ENCODE results near the gene TNFSF4. TPM values are rescaled to one million over a fixed set of nuclear protein-coding genes. Genes with fewer than 3 reads are reported as not detected.

Gene TNFSF4, protein sequence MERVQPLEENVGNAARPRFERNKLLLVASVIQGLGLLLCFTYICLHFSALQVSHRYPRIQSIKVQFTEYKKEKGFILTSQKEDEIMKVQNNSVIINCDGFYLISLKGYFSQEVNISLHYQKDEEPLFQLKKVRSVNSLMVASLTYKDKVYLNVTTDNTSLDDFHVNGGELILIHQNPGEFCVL
- 1.7 TPM for polyA plus RNA-seq (2013, experiment 1 of 4)
- 2.2 TPM for polyA plus RNA-seq (2013, experiment 2 of 4)
- polyA plus RNA-seq (2013, experiment 3 of 4), result 1.5 TPM
- 1.4 TPM for polyA plus RNA-seq (2013, experiment 4 of 4)

GRCh38 chr1:173206816-173207568 lies at the start of gene TNFSF4:
Gene TNFSF4, minus strand, starts transcription at chr1:173207331. Its CDS starts 155 bp downstream, at chr1:173207176.
- H3K9me3 ChIP-seq (ENCODE audit: control insufficient read depth, low read length), result no peaks in the 10 kb centered on the region
- no peaks in the 10 kb centered on the region for H3K36me3 ChIP-seq (ENCODE audit: control insufficient read depth, insufficient read depth, low read length)
- no peak within 1 kb of the TSS for H3K27ac ChIP-seq (ENCODE audit: insufficient read depth, low read depth, low read length, poor library complexity, severe bottlenecking)
- WGBS, 2 experiments, result 84 to 87% methylated on average over 11 of the region's 11 CpGs
- H3K4me1 ChIP-seq (ENCODE audit: control insufficient read depth, insufficient read depth, low read length), result peaks cover 7% of the 10 kb centered on the region
- H3K27me3 ChIP-seq (ENCODE audit: control insufficient read depth, insufficient read depth, low read length, poor library complexity, severe bottlenecking), result no peaks in the 10 kb centered on the region
- no peak within 1 kb of the TSS for H3K4me3 ChIP-seq (ENCODE audit: insufficient read depth, low read depth, low read length)

DNA sequence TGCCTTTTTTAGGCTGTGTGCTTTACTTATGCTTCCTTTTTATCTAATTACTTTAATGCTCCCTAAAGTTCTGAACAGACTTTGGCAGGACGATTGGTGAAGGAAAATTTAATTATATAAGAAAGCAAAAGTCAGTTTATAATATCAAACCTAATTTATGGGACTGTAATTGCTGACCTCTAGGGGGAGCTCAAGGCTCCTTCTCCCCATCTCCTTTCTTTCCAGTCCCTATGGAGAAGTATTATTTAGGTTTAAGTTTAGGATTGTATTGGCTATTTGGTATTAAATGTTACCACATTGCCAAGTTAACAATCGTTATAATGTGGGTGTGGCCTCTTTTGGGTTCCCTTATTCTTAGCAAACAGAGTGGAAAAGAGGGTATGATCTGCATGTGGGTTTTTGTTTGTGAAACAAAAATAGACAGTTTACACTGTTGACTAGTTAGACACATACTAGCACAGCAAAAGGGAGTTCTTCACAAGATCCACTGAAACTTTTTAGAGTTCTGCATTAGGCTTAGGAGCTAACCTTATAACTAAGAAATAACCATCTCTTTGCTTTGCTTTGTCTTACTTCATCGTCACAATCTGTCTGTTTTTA lies 48.2 kb upstream of the TNFSF4 start:
- 9 to 56% methylated on average over 1 to 2 of the region's 3 CpGs for WGBS, 2 experiments
- Histone ChIP-seq H3K4me3 (ENCODE audit: insufficient read depth, low read depth, low read length) (no peak overlapping the region), H3K9me3 (ENCODE audit: control insufficient read depth, low read length) (peaks cover 1% of the 10 kb centered on the region), H3K4me1 (ENCODE audit: control insufficient read depth, insufficient read depth, low read length) (no peaks in the 10 kb centered on the region), H3K27ac (ENCODE audit: insufficient read depth, low read depth, low read length, poor library complexity, severe bottlenecking) (no peak overlapping the region), H3K36me3 (ENCODE audit: control insufficient read depth, insufficient read depth, low read length) (peaks cover 2% of the 10 kb centered on the region), H3K27me3 (ENCODE audit: control insufficient read depth, insufficient read depth, low read length, poor library complexity, severe bottlenecking) (no peaks in the 10 kb centered on the region)

DNA sequence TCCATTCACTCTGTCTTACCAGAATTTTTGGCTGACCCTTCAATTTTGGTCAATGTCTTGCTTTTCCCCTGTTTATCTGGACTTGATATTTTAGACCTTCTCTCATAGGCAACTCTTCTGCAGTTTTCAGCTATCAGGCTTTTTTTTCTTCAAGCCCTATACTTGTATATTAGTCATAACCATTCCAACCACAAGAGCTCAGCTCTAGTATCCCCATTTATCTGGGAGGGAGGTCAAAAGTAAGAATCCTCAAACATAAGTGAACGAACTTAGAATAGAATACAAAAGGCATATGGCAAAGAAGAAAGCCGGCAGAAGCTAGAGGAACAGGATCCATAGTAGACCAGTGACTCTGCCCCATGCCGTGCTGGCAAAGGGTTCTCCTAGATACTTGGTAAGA lies 45.9 kb upstream of the TNFSF4 start:
- peaks cover 2% of the 10 kb centered on the region for H3K36me3 ChIP-seq (ENCODE audit: control insufficient read depth, insufficient read depth, low read length)
- H3K4me1 ChIP-seq (ENCODE audit: control insufficient read depth, insufficient read depth, low read length), result no peaks in the 10 kb centered on the region
- H3K27ac ChIP-seq (ENCODE audit: insufficient read depth, low read depth, low read length, poor library complexity, severe bottlenecking), result no peak overlapping the region
- no peak overlapping the region for H3K4me3 ChIP-seq (ENCODE audit: insufficient read depth, low read depth, low read length)
- H3K27me3 ChIP-seq (ENCODE audit: control insufficient read depth, insufficient read depth, low read length, poor library complexity, severe bottlenecking), result no peaks in the 10 kb centered on the region
- 94 to 97% methylated on average over 3 of the region's 3 CpGs for WGBS, 2 experiments
- H3K9me3 ChIP-seq (ENCODE audit: control insufficient read depth, low read length), result no peaks in the 10 kb centered on the region

DNA sequence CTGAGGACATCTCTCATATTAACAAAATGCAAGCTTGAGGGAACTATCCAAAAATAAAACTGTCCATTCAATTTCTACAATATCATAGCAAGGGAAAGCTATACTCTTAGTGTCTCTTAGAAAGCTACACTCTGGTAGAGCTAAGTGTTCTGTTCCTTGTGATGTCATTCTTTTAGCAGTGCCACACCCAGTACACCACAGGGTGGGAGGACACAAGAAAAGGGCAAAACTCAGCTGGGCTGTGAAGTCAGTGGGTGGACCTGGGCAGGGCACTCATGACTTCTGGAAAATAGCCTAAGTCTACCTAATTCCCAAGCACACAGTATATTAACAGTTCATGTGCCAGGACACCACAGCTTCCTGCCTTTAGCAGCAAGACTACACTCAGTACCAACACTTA lies 42.2 kb upstream of the TNFSF4 start:
- Histone ChIP-seq H3K36me3 (ENCODE audit: control insufficient read depth, insufficient read depth, low read length) (no peaks in the 10 kb centered on the region), H3K27ac (ENCODE audit: insufficient read depth, low read depth, low read length, poor library complexity, severe bottlenecking) (no peak overlapping the region), H3K27me3 (ENCODE audit: control insufficient read depth, insufficient read depth, low read length, poor library complexity, severe bottlenecking) (no peaks in the 10 kb centered on the region), H3K4me1 (ENCODE audit: control insufficient read depth, insufficient read depth, low read length) (no peaks in the 10 kb centered on the region), H3K9me3 (ENCODE audit: control insufficient read depth, low read length) (no peaks in the 10 kb centered on the region), H3K4me3 (ENCODE audit: insufficient read depth, low read depth, low read length) (no peak overlapping the region)

DNA sequence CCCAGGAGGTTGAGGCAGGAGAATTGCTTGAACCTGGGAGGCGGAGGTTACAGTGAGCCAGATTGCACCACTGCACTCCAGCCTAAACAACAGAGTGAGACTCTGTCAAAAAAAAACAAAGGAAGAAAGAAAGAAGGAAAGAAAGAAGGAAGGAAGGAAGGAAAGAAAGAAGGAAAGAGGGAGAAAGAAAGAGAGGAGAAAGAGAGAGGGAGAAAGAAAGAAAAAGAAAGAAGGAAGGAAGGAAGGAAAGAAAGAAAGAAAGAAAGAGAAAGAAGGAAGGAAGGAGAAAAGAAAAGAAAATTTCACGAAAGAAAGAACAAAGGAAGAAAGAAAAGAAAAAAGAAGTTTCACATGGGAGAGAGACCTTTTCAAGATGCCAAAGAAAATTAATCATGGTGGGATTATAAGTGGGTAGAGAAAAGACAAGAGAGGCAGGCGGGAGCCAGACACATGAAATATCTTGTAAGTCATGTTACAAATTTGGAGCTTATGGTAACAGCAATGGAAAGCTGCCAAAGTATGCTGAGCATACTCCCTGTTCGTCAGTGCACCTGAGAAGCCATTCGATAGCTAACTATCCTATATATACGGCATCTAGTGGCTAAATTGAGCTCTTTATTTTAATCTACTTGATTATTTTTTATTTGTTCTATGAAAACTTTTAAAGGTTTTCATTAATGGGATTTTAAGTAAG lies 41.3 kb upstream of the TNFSF4 start:
- Histone ChIP-seq H3K27me3 (ENCODE audit: control insufficient read depth, insufficient read depth, low read length, poor library complexity, severe bottlenecking) (no peaks in the 10 kb centered on the region), H3K4me1 (ENCODE audit: control insufficient read depth, insufficient read depth, low read length) (no peaks in the 10 kb centered on the region), H3K36me3 (ENCODE audit: control insufficient read depth, insufficient read depth, low read length) (no peaks in the 10 kb centered on the region), H3K4me3 (ENCODE audit: insufficient read depth, low read depth, low read length) (no peak overlapping the region), H3K27ac (ENCODE audit: insufficient read depth, low read depth, low read length, poor library complexity, severe bottlenecking) (no peak overlapping the region), H3K9me3 (ENCODE audit: control insufficient read depth, low read length) (no peaks in the 10 kb centered on the region)
- WGBS, 2 experiments, result 96% methylated on average over 5 to 6 of the region's 6 CpGs

- Histone ChIP-seq H3K4me3 (ENCODE audit: insufficient read depth, low read depth, low read length) (no peak overlapping the region), H3K36me3 (ENCODE audit: control insufficient read depth, insufficient read depth, low read length) (no peaks in the 10 kb centered on the region), H3K9me3 (ENCODE audit: control insufficient read depth, low read length) (no peaks in the 10 kb centered on the region), H3K27ac (ENCODE audit: insufficient read depth, low read depth, low read length, poor library complexity, severe bottlenecking) (no peak overlapping the region), H3K27me3 (ENCODE audit: control insufficient read depth, insufficient read depth, low read length, poor library complexity, severe bottlenecking) (no peaks in the 10 kb centered on the region), H3K4me1 (ENCODE audit: control insufficient read depth, insufficient read depth, low read length) (no peaks in the 10 kb centered on the region)
Observed at GRCh38 chr1:173245892-173246291, 38.8 kb upstream of the TNFSF4 start.

GRCh38 chr1:173243300-173243699 lies 36.2 kb upstream of the TNFSF4 start:
- Histone ChIP-seq H3K36me3 (ENCODE audit: control insufficient read depth, insufficient read depth, low read length) (no peaks in the 10 kb centered on the region), H3K4me1 (ENCODE audit: control insufficient read depth, insufficient read depth, low read length) (no peaks in the 10 kb centered on the region), H3K4me3 (ENCODE audit: insufficient read depth, low read depth, low read length) (no peak overlapping the region), H3K27me3 (ENCODE audit: control insufficient read depth, insufficient read depth, low read length, poor library complexity, severe bottlenecking) (no peaks in the 10 kb centered on the region), H3K27ac (ENCODE audit: insufficient read depth, low read depth, low read length, poor library complexity, severe bottlenecking) (no peak overlapping the region), H3K9me3 (ENCODE audit: control insufficient read depth, low read length) (no peaks in the 10 kb centered on the region)
- WGBS, 2 experiments, result 100% methylated on average over 1 of the region's 1 CpG

- 90 to 93% methylated on average over 6 of the region's 6 CpGs for WGBS, 2 experiments
- no peaks in the 10 kb centered on the region for H3K4me1 ChIP-seq (ENCODE audit: control insufficient read depth, insufficient read depth, low read length)
- H3K27ac ChIP-seq (ENCODE audit: insufficient read depth, low read depth, low read length, poor library complexity, severe bottlenecking), result no peak overlapping the region
Observed at GRCh38 chr1:173241528-173242347, 34.6 kb upstream of the TNFSF4 start.

GRCh38 chr1:173240609-173241008 lies 33.5 kb upstream of the TNFSF4 start:
- no peaks in the 10 kb centered on the region for H3K27me3 ChIP-seq (ENCODE audit: control insufficient read depth, insufficient read depth, low read length, poor library complexity, severe bottlenecking)

More at GRCh38 chr1:173241528-173242347, 34.6 kb upstream of the TNFSF4 start:
- Histone ChIP-seq H3K4me3 (ENCODE audit: insufficient read depth, low read depth, low read length) (no peak overlapping the region), H3K9me3 (ENCODE audit: control insufficient read depth, low read length) (no peaks in the 10 kb centered on the region), H3K27me3 (ENCODE audit: control insufficient read depth, insufficient read depth, low read length, poor library complexity, severe bottlenecking) (no peaks in the 10 kb centered on the region), H3K36me3 (ENCODE audit: control insufficient read depth, insufficient read depth, low read length) (no peaks in the 10 kb centered on the region)

More at GRCh38 chr1:173240609-173241008, 33.5 kb upstream of the TNFSF4 start:
- H3K9me3 ChIP-seq (ENCODE audit: control insufficient read depth, low read length), result no peaks in the 10 kb centered on the region
- no peak overlapping the region for H3K27ac ChIP-seq (ENCODE audit: insufficient read depth, low read depth, low read length, poor library complexity, severe bottlenecking)
- H3K36me3 ChIP-seq (ENCODE audit: control insufficient read depth, insufficient read depth, low read length), result no peaks in the 10 kb centered on the region
- H3K4me3 ChIP-seq (ENCODE audit: insufficient read depth, low read depth, low read length), result no peak overlapping the region
- H3K4me1 ChIP-seq (ENCODE audit: control insufficient read depth, insufficient read depth, low read length), result no peaks in the 10 kb centered on the region
